Measurements from ENCODE around the gene SEMA7A. TPM values are rescaled to one million over a fixed set of nuclear protein-coding genes. Genes with fewer than 3 reads are reported as not detected.
A peak's percentile ranks its signal among the peaks of the same experiment; 100 is the strongest.

Gene SEMA7A
- total and polyA plus RNA-seq, 2 of the 4 experiments (the other 2 are of a cell fraction): 30.5 to 87.3 TPM

DNA sequence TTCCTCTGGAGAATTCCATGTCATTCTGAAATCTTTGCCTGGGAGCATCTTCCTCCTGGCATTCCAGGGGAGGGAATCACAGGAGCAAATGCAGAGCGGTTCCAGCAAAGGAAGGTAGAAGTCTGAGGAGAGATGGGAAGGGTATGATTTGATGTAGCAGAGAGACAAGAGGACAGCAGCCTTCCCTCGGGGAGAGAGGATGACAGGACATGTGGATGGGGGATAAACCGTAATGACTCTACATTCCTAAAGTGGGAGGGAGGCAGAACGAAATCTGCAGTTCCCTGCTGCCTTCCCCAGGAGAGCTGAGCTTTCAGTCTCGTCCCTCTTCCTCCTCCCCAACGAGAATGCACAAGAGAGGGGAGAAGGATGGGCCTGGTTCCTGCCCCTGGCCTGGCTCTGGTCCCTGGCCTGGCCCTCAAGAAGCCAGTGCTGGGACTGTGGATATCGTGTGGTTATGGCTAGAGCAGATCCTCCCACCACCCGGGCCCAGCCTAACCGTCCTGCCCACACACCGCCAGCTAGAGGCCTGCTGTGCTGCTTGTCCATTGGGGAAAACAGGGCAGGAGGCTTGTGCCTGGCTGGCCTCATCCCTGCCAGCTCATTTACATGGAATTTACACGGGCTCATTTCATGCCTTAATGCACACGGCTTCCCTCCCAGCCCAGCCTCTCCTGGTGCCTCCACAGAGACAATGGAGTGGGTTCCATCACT, 26.6 kb downstream of the SEMA7A start (continued):
- TF ChIP-seq BHLHE40 (IDR thresholded peaks at IDR 0.05; ENCODE audit: low read depth, low read length) (peak; percentile 70), RFX5 (IDR thresholded peaks at IDR 0.05; ENCODE audit: low read depth, low read length) (no peak)

DNA sequence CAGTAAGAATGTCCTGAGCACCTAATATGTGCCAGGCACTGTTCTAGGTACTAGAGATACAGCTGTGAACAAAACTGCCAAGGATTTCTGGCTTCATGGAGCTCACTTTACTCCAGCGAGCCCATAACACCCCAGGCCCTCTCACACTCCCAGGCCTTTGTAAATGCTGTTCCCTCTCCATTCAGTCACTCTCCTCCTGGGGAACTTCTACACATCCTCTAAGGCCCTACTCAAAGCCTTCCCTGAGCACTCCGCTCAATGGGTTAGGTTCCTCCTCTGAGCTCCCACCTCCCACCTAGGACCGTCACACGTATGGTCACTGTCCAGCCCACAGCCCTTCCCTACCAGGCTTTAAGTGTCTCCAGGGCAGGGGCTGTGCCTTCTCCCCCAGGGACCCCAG, 27.2 kb downstream of the SEMA7A start:
- Histone ChIP-seq H3K9ac (ENCODE audit: low read depth, low read length) (peak overlapping the region; percentile 68), H3K18ac (ENCODE audit: low read depth, low read length) (peak overlapping the region; percentile 86), H2BK20ac (ENCODE audit: low read depth, low read length) (peak overlapping the region; percentile 94), H3K14ac (replicated peaks; ENCODE audit: low read depth, low read length) (peak overlapping the region; percentile 99), H3K9me3 (ENCODE audit: control insufficient read depth, insufficient read depth, low read length) (no peaks in the 10 kb centered on the region), H4K91ac (ENCODE audit: insufficient read depth, low read depth, low read length) (peak overlapping the region; percentile 99), H2AK5ac (ENCODE audit: low read depth, low read length) (peak overlapping the region; percentile 84), H3K4me1 (ENCODE audit: control insufficient read depth, insufficient read depth, low read length) (peaks cover 22% of the 10 kb centered on the region), H2BK5ac (ENCODE audit: low read depth, low read length, poor library complexity, severe bottlenecking) (peak overlapping the region; percentile 96), H2BK15ac (ENCODE audit: low read depth, low read length) (peak overlapping the region; percentile 90; the same call in 2 of the 3 replicates), H4K8ac (ENCODE audit: low read depth in 2 of 2, low read length in 2 of 2) (peak overlapping the region; percentile 90 to 98), H3K9me1 (ENCODE audit: insufficient read depth, low read length) (peaks cover 42% of the 10 kb centered on the region), H3K79me1 (ENCODE audit: low read depth in 1 of 2, low read length in 2 of 2) (peaks cover 0 to 29% of the 10 kb centered on the region in 2 experiments; a peak in 2 of 4 replicates), H4K5ac (ENCODE audit: low read depth, low read length) (peak overlapping the region; percentile 80), H3K4me3 (ENCODE audit: insufficient read depth, low read depth, low read length) (no peak overlapping the region), H2AK9ac (replicated peaks; ENCODE audit: low read depth, low read length, poor library complexity) (peak overlapping the region; percentile 85), H4K20me1 (ENCODE audit: insufficient read depth, low read length) (no peaks in the 10 kb centered on the region), H2BK120ac (ENCODE audit: low read depth, low read length) (peak overlapping the region; percentile 99), H3K27ac (ENCODE audit: insufficient read depth, low read length) (peak overlapping the region; percentile 88), H2AFZ (replicated peaks; ENCODE audit: low read length, poor library complexity) (peak overlapping the region; percentile 94), H3K56ac (ENCODE audit: extremely low read depth, insufficient read depth, low read length) (peak overlapping the region; percentile 76), H3K36me3 (ENCODE audit: control insufficient read depth, insufficient read depth, low read length) (0 out of 2 replicates have a peak, but pooled peaks cover 2% of the 10 kb centered on the region), H3K27me3 (ENCODE audit: control insufficient read depth, insufficient read depth, low read length) (no peaks in the 10 kb centered on the region), H3K4me2 (ENCODE audit: low read depth, low read length) (no peak overlapping the region), H3K23ac (ENCODE audit: low read depth, low read length) (peak overlapping the region; percentile 98), H3K4ac (ENCODE audit: low read depth, low read length) (peak overlapping the region; percentile 98)
- DNase-seq: no peak
- 100% methylated on average over 1 of the region's 4 CpGs; no CpG with 5 or more reads in 1 of the 2 experiments for WGBS, 2 experiments (ENCODE audit: extremely low coverage in 2 of 2, insufficient read length in 1 of 2)
- BruUV-seq (replicated peaks): no TSS peak
- in situ Hi-C loops (cut with MboI; ENCODE audit: low sequenced_read_pairs) (no loop called here), dilution Hi-C loops (cut with HindIII; ENCODE audit: low sequenced_read_pairs, unreplicated experiment) (no loop called here), intact Hi-C loops (cut with micrococcal nuclease) (loop anchor here (2.0 kb wide), 2 partner anchors 16 to 28 kb away; no protein-coding TSS in a partner anchor)
- ChIA-PET POLR2A (ENCODE audit: unreplicated experiment) (no interaction called here), CTCF (no interaction called here)
- no peak for ATAC-seq (ENCODE audit: low read depth)
- TF ChIP-seq, protein P1, sequence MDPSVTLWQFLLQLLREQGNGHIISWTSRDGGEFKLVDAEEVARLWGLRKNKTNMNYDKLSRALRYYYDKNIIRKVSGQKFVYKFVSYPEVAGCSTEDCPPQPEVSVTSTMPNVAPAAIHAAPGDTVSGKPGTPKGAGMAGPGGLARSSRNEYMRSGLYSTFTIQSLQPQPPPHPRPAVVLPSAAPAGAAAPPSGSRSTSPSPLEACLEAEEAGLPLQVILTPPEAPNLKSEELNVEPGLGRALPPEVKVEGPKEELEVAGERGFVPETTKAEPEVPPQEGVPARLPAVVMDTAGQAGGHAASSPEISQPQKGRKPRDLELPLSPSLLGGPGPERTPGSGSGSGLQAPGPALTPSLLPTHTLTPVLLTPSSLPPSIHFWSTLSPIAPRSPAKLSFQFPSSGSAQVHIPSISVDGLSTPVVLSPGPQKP (IDR thresholded peaks at IDR 0.05; ENCODE audit: borderline replicate concordance, low read depth, low read length): no peak
